HL-60 (cell line): Measurements from ENCODE around the gene FAM53A.

ENCODE experiments used
- DNase-seq, 2 experiments: peaks; one replicate each; pipeline ENCODE4 v3.0.0-alpha.2; 2010 to 2020; ENCODE audit warnings: low read depth in 1 of 2, low spot score in 1 of 2
- H3K27ac ChIP-seq: fragments of 250-450 bp; sonication (Bioruptor Pico); replicated peaks from 2 replicates; pipeline ENCODE4 v1.5.1; 2020; ENCODE audit warnings: mild to moderate bottlenecking, moderate library complexity
- H3K27me3 ChIP-seq: fragments of 250-450 bp; sonication (Bioruptor Pico); 2 replicates; pipeline ENCODE4 v1.5.1; 2021; ENCODE audit warnings: mild to moderate bottlenecking, moderate library complexity; ENCODE audit not compliant: insufficient read depth, poor library complexity, severe bottlenecking
- H3K4me3 ChIP-seq: replicated peaks from 2 replicates; pipeline ENCODE4 v1.5.1; 2011; ENCODE audit warnings: mild to moderate bottlenecking, control low read depth, low read length; ENCODE audit not compliant: insufficient read depth
- GABPA ChIP-seq: IDR thresholded peaks from 2 replicates; pipeline ENCODE4 v1.6.1; 2012; ENCODE audit warnings: low read depth
- POLR2AphosphoS5 ChIP-seq: IDR thresholded peaks from 2 replicates; pipeline ENCODE4 v1.6.1; 2012; ENCODE audit warnings: low read depth
- SPI1 ChIP-seq: IDR thresholded peaks from 2 replicates; pipeline ENCODE4 v1.6.1; 2012; ENCODE audit warnings: low read depth, mild to moderate bottlenecking, borderline replicate concordance
- TF ChIP-seq, protein P1 (sequence below): IDR thresholded peaks from 2 replicates; pipeline ENCODE4 v1.6.1; 2012; ENCODE audit warnings: low read depth; ENCODE audit not compliant: insufficient replicate concordance
- TF ChIP-seq, protein P2 (sequence below): IDR thresholded peaks from one replicate; pipeline ENCODE4 v1.5.1; 2011; ENCODE audit warnings: low read length, control low read depth, inconsistent platforms; ENCODE audit not compliant: insufficient read depth

Gene FAM53A

DNA sequence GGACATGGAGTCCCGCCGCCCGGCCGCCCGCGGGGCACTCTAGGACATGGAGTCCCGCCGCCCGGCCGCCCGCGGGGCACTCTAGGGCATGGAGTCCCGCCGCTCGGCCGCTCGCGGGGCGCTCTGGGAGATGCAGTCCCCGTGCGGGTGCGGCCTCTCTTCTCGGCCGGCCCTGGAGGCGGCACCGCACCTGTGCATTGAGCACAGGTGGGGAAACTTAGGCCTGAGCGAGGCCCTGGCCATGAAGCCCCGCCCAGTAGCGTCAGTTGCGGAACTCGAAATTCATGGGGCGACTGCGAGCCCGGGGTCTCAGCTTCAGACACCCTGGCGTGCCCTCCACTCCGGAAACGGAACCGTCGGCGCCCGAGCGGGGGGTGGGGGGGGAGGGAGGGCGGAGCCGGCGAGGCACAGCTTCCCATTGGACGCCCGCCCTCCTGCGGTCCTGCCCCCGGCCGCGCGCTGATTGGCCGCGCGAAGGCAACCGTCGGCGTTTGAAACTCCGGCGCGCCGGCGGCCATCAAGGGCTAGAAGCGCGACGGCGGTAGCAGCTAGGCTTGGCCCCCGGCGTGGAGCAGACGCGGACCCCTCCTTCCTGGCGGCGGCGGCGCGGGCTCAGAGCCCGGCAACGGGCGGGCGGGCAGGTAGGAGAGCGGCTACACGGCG, 37.0 kb upstream of the FAM53A start, which contains the start of the genes TACC3 and TMEM129:
TACC3 (plus strand) TSS at position 519 of the 663 bp plus-strand sequence. CDS start 1,901 bp downstream, outside the sequence.
TMEM129 (minus strand) TSS at position 321 of the 663 bp plus-strand sequence. CDS start 486 bp downstream, outside the sequence.
- Histone ChIP-seq H3K27me3 (no peaks in the 10 kb centered on the region), H3K27ac (peak within 1 kb of the TSS; percentile 93), H3K4me3 (peak within 1 kb of the TSS; percentile 96)
- peak; percentile 12; the same call in 1 of the 2 replicates for TF ChIP-seq SPI1
- peak; percentile 48; the same call in 1 of the 2 replicates for TF ChIP-seq POLR2AphosphoS5
- TF ChIP-seq, protein P1, sequence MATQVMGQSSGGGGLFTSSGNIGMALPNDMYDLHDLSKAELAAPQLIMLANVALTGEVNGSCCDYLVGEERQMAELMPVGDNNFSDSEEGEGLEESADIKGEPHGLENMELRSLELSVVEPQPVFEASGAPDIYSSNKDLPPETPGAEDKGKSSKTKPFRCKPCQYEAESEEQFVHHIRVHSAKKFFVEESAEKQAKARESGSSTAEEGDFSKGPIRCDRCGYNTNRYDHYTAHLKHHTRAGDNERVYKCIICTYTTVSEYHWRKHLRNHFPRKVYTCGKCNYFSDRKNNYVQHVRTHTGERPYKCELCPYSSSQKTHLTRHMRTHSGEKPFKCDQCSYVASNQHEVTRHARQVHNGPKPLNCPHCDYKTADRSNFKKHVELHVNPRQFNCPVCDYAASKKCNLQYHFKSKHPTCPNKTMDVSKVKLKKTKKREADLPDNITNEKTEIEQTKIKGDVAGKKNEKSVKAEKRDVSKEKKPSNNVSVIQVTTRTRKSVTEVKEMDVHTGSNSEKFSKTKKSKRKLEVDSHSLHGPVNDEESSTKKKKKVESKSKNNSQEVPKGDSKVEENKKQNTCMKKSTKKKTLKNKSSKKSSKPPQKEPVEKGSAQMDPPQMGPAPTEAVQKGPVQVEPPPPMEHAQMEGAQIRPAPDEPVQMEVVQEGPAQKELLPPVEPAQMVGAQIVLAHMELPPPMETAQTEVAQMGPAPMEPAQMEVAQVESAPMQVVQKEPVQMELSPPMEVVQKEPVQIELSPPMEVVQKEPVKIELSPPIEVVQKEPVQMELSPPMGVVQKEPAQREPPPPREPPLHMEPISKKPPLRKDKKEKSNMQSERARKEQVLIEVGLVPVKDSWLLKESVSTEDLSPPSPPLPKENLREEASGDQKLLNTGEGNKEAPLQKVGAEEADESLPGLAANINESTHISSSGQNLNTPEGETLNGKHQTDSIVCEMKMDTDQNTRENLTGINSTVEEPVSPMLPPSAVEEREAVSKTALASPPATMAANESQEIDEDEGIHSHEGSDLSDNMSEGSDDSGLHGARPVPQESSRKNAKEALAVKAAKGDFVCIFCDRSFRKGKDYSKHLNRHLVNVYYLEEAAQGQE: peak; percentile 46
- TF ChIP-seq, protein P2, sequence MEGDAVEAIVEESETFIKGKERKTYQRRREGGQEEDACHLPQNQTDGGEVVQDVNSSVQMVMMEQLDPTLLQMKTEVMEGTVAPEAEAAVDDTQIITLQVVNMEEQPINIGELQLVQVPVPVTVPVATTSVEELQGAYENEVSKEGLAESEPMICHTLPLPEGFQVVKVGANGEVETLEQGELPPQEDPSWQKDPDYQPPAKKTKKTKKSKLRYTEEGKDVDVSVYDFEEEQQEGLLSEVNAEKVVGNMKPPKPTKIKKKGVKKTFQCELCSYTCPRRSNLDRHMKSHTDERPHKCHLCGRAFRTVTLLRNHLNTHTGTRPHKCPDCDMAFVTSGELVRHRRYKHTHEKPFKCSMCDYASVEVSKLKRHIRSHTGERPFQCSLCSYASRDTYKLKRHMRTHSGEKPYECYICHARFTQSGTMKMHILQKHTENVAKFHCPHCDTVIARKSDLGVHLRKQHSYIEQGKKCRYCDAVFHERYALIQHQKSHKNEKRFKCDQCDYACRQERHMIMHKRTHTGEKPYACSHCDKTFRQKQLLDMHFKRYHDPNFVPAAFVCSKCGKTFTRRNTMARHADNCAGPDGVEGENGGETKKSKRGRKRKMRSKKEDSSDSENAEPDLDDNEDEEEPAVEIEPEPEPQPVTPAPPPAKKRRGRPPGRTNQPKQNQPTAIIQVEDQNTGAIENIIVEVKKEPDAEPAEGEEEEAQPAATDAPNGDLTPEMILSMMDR: no peak
- peak; percentile 90 for TF ChIP-seq GABPA
- DNase-seq: peak; percentile 96

DNA sequence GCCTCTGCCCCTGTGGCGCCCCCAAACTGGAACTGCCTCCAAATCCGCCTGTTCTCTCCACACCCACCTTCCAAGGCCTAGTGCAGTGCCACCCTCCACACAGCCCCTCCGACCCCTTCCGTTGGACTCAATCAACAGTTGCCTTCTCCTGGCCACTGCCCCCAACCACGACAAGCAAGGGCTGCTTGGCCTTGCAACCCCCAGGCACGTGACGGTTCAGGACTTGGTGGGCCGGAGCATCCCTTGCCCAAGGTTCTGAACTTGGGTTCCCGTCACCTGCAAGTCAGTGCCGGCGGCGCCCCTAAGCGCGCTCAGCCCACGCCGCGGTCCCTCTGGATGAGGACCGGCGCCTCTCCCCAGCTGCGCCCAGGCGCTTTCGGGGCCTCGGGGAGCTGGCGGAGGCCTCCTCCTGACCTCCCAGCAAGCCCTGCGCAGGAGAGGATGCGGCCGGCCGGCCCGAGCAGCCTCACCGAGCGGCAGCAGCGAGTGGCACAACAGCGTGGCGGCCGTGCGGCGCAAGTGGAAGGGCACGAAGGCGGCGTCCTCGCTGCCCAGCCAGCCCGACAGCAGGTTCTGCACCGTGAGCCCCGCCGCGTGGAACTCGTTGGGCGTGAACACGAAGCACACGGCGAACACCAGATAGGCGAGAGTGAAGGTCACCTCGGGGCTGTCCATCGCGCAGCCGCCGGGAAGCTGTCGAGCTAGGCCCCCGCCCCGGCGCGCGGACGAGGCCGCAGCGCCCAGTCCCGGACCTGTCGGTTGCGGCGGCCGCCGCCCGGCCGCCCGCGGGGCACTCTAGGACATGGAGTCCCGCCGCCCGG, 36.3 kb upstream of the FAM53A start:
- DNase-seq: peak in 1 of 2 experiments; percentile 65
- H3K27ac ChIP-seq: peak overlapping the region; percentile 90
- H3K27me3 ChIP-seq: no peaks in the 10 kb centered on the region
- peak overlapping the region; percentile 74 for H3K4me3 ChIP-seq
- TF ChIP-seq GABPA: no peak
- TF ChIP-seq, protein P2: no peak
- no peak for TF ChIP-seq SPI1
- TF ChIP-seq POLR2AphosphoS5: peak; percentile 62

DNA sequence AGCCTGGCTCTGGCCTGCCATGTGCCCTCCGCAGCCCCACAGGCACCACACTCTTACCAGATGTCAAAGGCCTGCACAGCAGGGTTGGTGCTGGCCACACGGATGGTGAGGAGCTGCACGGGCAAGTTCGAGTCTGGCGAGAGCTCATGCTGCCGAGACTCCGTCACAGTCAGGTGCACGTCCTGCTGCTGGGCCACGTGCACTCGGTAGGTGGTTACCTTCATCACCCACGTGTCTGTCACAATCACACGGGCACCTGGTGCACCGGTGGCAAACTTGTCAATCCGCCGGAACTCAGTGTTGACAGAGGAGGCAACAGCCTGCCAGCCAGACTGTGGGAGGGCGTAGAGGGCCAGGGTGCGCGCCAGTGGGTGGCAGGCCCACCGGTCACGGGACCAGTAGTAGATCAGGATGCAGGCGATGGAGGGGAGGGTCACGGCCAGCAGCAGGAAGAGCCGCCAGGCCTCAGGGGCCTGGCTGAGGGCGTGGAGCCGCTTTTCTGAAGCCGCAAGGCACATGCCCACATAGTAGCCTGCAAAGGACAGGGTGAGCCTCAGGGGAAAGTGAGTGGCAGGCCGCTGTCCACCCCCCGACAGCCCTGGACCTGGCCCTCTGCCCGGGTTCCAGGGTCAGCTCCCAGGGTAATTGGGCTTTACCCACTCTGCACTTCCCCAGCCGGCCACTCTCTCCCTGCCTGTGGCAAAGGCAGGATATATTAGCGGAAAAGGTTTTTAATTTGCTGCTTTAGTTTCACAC, 34.2 kb upstream of the FAM53A start:
- no peak for DNase-seq
- Histone ChIP-seq H3K27me3 (no peaks in the 10 kb centered on the region), H3K4me3 (no peak overlapping the region), H3K27ac (peak overlapping the region; percentile 97; the same call in 1 of the 2 replicates)
- TF ChIP-seq GABPA: no peak
- TF ChIP-seq, protein P1: no peak
- no peak for TF ChIP-seq SPI1
- TF ChIP-seq POLR2AphosphoS5: peak; percentile 28; the same call in 1 of the 2 replicates
